Left colon (tissue), 2 donors: Measurements from ENCODE around the gene GOLGA6D. TPM values are rescaled to one million over a fixed set of nuclear protein-coding genes. Genes with fewer than 3 reads are reported as not detected.

ENCODE experiments used
- total RNA-seq, 2 donors: library from RNA; stranded (reverse); fragmentation: NEBNext Ultra II Directional; extraction: Animal tissue kit (Norgen Biotek cat#: 25700); gene quantifications; one replicate each; pipeline ENCODE4 v1.2.1, GENCODE V29; 2021
- donor health status: DM: no; HTN: no; CAD: no.
- donor health status: DM: yes; HTN: yes; CAD: no.

Gene GOLGA6D
- total RNA-seq, 2 donors from 2014 or later = not detected

Other genes with a start within 250 kb of the GOLGA6D start
- 10 to 100 TPM; 23.1 to 26.9 TPM for gene C15orf39, start 81.0 kb upstream of the GOLGA6D start, total RNA-seq
- not detected for gene GOLGA6C, start 24.5 kb upstream of the GOLGA6D start, total RNA-seq
- gene COMMD4, start 53.2 kb downstream of the GOLGA6D start, total RNA-seq = 10 to 100 TPM; 72.3 to 73.4 TPM
- 10 to 100 TPM; 40.7 to 51.5 TPM for gene NEIL1, start 64.2 kb downstream of the GOLGA6D start, total RNA-seq
- 100 to 1,000 TPM; 192 to 211 TPM for gene MAN2C1, start 85.8 kb downstream of the GOLGA6D start, total RNA-seq
- 10 to 100 TPM; 45.7 to 56.1 TPM for gene SIN3A, start 168.9 kb downstream of the GOLGA6D start, total RNA-seq